ENCODE data around the gene HLCS.

DNA sequence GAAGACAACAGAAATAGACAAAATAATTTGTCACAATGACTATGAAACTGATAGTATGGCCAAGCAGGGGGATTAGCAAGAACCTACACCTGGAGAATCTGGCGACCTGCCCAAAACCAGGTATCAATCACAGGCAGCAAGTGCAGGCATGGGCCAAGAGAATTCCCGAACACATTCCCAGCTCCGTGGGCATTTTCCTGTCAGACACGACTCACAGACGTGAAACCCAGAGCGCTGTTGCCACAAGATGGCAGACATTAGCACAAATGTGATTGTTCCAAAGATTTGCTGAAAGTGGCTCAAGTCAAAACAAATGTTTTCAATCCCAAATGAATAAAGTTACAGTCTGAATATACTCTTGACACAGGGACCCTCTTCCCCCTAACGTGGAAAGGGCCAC is 36.8 kb downstream of the HLCS start:
- TF ChIP-seq, protein P1, sequence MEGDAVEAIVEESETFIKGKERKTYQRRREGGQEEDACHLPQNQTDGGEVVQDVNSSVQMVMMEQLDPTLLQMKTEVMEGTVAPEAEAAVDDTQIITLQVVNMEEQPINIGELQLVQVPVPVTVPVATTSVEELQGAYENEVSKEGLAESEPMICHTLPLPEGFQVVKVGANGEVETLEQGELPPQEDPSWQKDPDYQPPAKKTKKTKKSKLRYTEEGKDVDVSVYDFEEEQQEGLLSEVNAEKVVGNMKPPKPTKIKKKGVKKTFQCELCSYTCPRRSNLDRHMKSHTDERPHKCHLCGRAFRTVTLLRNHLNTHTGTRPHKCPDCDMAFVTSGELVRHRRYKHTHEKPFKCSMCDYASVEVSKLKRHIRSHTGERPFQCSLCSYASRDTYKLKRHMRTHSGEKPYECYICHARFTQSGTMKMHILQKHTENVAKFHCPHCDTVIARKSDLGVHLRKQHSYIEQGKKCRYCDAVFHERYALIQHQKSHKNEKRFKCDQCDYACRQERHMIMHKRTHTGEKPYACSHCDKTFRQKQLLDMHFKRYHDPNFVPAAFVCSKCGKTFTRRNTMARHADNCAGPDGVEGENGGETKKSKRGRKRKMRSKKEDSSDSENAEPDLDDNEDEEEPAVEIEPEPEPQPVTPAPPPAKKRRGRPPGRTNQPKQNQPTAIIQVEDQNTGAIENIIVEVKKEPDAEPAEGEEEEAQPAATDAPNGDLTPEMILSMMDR (conservative IDR thresholded peaks at IDR 0.05; ENCODE audit: low read length): no peak; the same call in 1 of the 2 replicates
- no peak for TF ChIP-seq EZH2phosphoT487 (IDR thresholded peaks at IDR 0.05; ENCODE audit: borderline replicate concordance)

Measured in Loucy (cell line).